Activated naive CD8-positive, alpha-beta T cell (primary cell): ENCODE data around the gene ADAMTS3.
"Not testable (repeated sequence)": the region's sequence is repeated elsewhere in the genome, so short reads cannot be mapped to it uniquely, and the experiment has no call there.

Experiments
- H3K27ac Mint-ChIP-seq: one replicate; pipeline ENCODE4 v1.8.0; 2021; ENCODE audit warnings: mixed read lengths
- H3K27me3 Mint-ChIP-seq: one replicate; pipeline ENCODE4 v1.8.0; 2021; ENCODE audit warnings: mixed read lengths
- H3K36me3 Mint-ChIP-seq: one replicate; pipeline ENCODE4 v1.8.0; 2021; ENCODE audit warnings: mixed read lengths
- H3K4me1 Mint-ChIP-seq: one replicate; pipeline ENCODE4 v1.8.0; 2021; ENCODE audit warnings: low read depth, mixed read lengths
- H3K4me3 Mint-ChIP-seq: one replicate; pipeline ENCODE4 v1.8.0; 2021; ENCODE audit warnings: mild to moderate bottlenecking, mixed read lengths
- H3K9me3 Mint-ChIP-seq: one replicate; pipeline ENCODE4 v1.8.0; 2021; ENCODE audit warnings: low read depth, mixed read lengths

Gene ADAMTS3

GRCh38 chr4:72566464-72566972, 2.5 kb downstream of the ADAMTS3 start:
- no peak overlapping the region for H3K27ac Mint-ChIP-seq
- H3K9me3 Mint-ChIP-seq = no peaks in the 10 kb centered on the region

DNA sequence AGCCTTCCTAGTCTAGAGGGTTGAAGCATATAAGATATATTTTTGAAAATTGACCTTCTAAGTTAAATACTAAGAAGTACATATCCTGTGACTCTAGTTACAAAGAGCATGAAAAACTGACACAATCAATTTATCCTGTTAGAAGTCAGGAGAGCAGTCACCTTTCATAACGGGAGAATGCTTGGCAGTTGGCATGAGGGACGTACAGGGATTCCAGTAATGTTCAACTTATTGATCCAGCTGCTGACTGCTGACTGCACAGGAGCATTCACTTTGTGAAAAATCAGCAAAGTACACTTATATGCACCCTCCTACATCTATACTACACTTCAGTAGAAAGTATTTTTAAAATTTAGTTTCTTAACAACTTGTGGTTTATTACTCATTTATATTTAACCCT, 4.2 kb downstream of the ADAMTS3 start:
- no peaks in the 10 kb centered on the region for H3K36me3 Mint-ChIP-seq
- H3K4me1 Mint-ChIP-seq = peaks cover 18% of the 10 kb centered on the region
- H3K9me3 Mint-ChIP-seq = no peaks in the 10 kb centered on the region
- no peak overlapping the region for H3K27ac Mint-ChIP-seq
- H3K27me3 Mint-ChIP-seq = peaks cover 28% of the 10 kb centered on the region
- H3K4me3 Mint-ChIP-seq = no peak overlapping the region

More at GRCh38 chr4:72566464-72566972, 2.5 kb downstream of the ADAMTS3 start:
- Mint-ChIP-seq H3K4me1 (peaks cover 21% of the 10 kb centered on the region), H3K36me3 (no peaks in the 10 kb centered on the region), H3K27me3 (peaks cover 39% of the 10 kb centered on the region), H3K4me3 (no peak overlapping the region)

DNA sequence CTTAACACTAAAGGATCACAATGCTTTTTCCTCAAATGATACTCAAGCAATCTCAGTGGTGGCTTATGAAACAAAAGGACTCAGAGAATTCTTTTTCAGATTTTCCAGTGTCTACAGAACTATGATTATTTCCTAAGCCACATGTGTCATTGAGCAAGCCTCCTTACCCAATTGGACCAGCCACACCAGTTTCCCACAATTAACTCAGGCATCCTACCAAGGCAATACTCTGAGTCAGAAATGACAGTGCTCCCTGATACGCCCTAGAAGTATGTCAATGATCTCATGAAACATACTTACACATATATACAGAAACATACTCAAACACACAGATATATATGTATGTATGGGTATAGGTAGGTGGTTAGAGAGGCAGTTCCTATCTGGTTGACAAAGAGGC, 4.8 kb downstream of the ADAMTS3 start:
- H3K4me3 Mint-ChIP-seq = no peak overlapping the region
- no peak overlapping the region for H3K27ac Mint-ChIP-seq
- no peaks in the 10 kb centered on the region for H3K9me3 Mint-ChIP-seq
- H3K4me1 Mint-ChIP-seq = peaks cover 16% of the 10 kb centered on the region
- H3K36me3 Mint-ChIP-seq = no peaks in the 10 kb centered on the region
- peaks cover 25% of the 10 kb centered on the region for H3K27me3 Mint-ChIP-seq

GRCh38 chr4:72558655-72559054, 10.4 kb downstream of the ADAMTS3 start:
- H3K4me3 Mint-ChIP-seq = no peak overlapping the region
- peaks cover 13% of the 10 kb centered on the region for H3K27me3 Mint-ChIP-seq
- no peaks in the 10 kb centered on the region for H3K36me3 Mint-ChIP-seq
- no peak overlapping the region for H3K27ac Mint-ChIP-seq
- no peaks in the 10 kb centered on the region for H3K9me3 Mint-ChIP-seq
- no peaks in the 10 kb centered on the region for H3K4me1 Mint-ChIP-seq

GRCh38 chr4:72557021-72557420, 12.0 kb downstream of the ADAMTS3 start:
- H3K27me3 Mint-ChIP-seq = peaks cover 11% of the 10 kb centered on the region
- H3K27ac Mint-ChIP-seq = no peak overlapping the region

DNA sequence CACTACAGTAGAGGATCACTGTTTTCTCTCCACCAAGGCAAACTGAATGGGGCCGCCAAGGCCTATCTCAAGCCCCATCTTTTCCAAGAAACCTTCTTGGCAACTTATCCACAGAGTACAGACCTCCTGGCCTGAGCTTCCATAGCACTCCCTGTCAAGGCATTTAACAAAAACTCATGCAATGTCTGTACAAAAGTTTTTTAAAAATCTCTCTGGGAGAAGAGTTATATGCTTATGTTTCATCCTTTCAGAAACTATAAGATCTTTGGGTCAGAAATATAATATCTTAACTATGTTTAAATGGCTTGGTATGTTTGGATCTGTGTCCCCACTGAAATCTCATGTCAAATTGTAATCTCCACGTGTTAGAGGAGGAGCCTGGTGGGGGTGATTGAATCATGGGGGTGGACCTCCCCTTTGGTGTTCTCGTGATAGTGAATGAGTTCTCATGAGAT, 13.6 kb downstream of the ADAMTS3 start:
- no peaks in the 10 kb centered on the region for H3K9me3 Mint-ChIP-seq
- no peaks in the 10 kb centered on the region for H3K4me1 Mint-ChIP-seq
- H3K4me3 Mint-ChIP-seq = no peak overlapping the region
- no peak overlapping the region for H3K27ac Mint-ChIP-seq
- H3K36me3 Mint-ChIP-seq = no peaks in the 10 kb centered on the region
- H3K27me3 Mint-ChIP-seq = peaks cover 11% of the 10 kb centered on the region

More at GRCh38 chr4:72557021-72557420, 12.0 kb downstream of the ADAMTS3 start:
- Mint-ChIP-seq H3K36me3 (no peaks in the 10 kb centered on the region), H3K9me3 (no peaks in the 10 kb centered on the region), H3K4me3 (no peak overlapping the region), H3K4me1 (no peaks in the 10 kb centered on the region)

DNA sequence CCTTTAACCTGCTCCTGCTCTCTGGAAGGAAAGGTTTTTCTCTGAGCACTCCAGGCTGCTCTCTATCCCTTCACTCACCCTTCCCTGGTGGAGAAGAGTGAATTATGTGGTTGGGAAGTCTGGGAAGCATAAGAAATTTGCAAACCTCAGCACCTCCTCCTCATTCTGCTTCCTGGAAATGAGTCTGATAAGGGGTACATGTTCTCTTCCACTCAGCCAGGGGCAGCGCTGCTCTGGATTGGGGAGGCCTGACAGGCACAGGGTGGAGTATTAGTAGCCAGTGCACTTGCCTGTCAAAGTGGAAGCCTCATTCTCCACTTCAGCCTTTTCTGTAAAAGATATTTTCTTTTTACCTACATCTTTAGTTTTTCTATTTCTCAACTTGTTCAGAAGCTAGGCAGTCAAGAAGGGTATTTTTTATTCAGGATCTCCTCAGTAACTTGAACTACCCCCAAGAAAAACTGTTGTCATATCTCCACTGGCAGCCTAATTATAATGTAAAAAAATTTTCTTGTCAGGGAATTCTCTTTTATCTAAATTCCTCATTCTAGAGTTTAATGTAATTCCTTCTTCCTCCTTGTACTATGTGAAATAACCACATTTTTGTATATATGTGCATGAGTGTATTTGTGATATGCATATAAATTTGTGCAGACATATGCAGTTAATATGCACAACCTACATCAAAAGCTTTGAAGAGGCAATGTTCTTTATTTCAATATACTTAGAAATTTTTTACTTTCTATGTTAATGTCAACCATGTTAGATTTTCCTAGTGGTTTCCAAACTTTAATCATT, 15.3 kb downstream of the ADAMTS3 start:
- Mint-ChIP-seq H3K4me3 (no peak overlapping the region), H3K27ac (no peak overlapping the region), H3K9me3 (no peaks in the 10 kb centered on the region), H3K36me3 (no peaks in the 10 kb centered on the region), H3K27me3 (peaks cover 10% of the 10 kb centered on the region), H3K4me1 (no peaks in the 10 kb centered on the region)

- H3K27ac Mint-ChIP-seq = no peak overlapping the region
These were observed 16.6 kb downstream of the ADAMTS3 start for GRCh38 chr4:72552447-72552846.

GRCh38 chr4:72546456-72546855, 22.6 kb downstream of the ADAMTS3 start:
- no peak overlapping the region for H3K4me3 Mint-ChIP-seq
- no peaks in the 10 kb centered on the region for H3K4me1 Mint-ChIP-seq
- no peaks in the 10 kb centered on the region for H3K36me3 Mint-ChIP-seq
- H3K9me3 Mint-ChIP-seq = no peaks in the 10 kb centered on the region
- H3K27me3 Mint-ChIP-seq = peaks cover 3% of the 10 kb centered on the region
- H3K27ac Mint-ChIP-seq = no peak overlapping the region

More at GRCh38 chr4:72552447-72552846, 16.6 kb downstream of the ADAMTS3 start:
- Mint-ChIP-seq H3K27me3 (peaks cover 7% of the 10 kb centered on the region), H3K4me3 (no peak overlapping the region), H3K36me3 (no peaks in the 10 kb centered on the region), H3K4me1 (no peaks in the 10 kb centered on the region), H3K9me3 (no peaks in the 10 kb centered on the region)

GRCh38 chr4:72540694-72541093, 28.3 kb downstream of the ADAMTS3 start:
- not testable (repeated sequence) for H3K27me3 Mint-ChIP-seq, H3K27ac Mint-ChIP-seq, H3K36me3 Mint-ChIP-seq, H3K4me1 Mint-ChIP-seq, H3K4me3 Mint-ChIP-seq
- H3K9me3 Mint-ChIP-seq = peaks cover 20% of the 10 kb centered on the region

DNA sequence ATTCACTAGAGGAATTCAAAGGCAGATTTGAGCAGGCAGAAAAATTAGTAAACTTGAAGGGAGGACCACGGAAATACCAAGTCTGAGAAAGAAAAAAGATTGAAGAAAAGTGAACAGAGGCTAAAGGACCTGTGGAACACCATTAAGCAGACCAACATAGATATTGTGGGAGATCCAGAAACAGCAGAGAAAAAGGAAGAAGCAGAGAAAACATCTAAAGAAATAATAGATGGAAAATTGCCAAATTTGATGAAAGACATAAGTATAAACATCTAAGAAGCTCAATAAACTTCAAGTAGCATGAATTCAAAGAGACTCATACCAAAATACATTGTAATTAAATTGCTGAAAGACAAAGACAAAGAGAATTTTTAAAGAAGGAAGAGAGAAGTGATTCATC, 31.0 kb downstream of the ADAMTS3 start:
- Mint-ChIP-seq H3K9me3 (peaks cover 20% of the 10 kb centered on the region), H3K36me3 (no peaks in the 10 kb centered on the region), H3K4me3 (no peak overlapping the region), H3K27ac (no peak overlapping the region), H3K4me1 (no peaks in the 10 kb centered on the region), H3K27me3 (no peaks in the 10 kb centered on the region)

- Mint-ChIP-seq H3K27me3 (no peaks in the 10 kb centered on the region), H3K36me3 (no peaks in the 10 kb centered on the region), H3K9me3 (peaks cover 20% of the 10 kb centered on the region), H3K4me1 (no peaks in the 10 kb centered on the region), H3K4me3 (no peak overlapping the region), H3K27ac (no peak overlapping the region)
These were observed 32.6 kb downstream of the ADAMTS3 start for GRCh38 chr4:72536443-72536842.

DNA sequence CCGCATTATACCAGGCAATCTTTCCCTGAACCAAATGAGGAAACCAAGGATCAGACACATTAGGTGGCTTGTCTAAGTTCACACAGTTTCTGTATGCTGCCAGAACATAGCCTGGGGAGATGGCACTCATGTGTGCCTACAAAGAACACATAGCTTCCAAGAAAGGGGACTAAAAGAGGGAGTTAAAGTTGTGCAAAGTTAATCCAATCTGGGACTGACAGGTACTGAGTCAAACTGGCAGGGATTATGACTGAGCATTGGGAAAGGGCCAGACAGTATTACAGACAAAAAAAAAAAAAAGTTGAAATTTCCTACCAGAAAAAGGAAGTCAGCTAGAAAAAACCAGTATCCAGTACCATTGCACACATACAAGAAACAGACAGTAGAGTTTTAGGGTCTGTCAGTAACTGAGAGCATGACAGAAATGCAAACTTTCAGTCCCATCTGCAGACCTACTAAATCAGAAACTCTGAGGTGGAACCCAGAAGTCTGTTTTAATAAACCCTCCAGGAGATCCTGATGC, 37.2 kb downstream of the ADAMTS3 start:
- no peak overlapping the region for H3K27ac Mint-ChIP-seq

GRCh38 chr4:72531322-72531721, 37.7 kb downstream of the ADAMTS3 start:
- Mint-ChIP-seq H3K27ac (no peak overlapping the region), H3K4me3 (no peak overlapping the region), H3K27me3 (no peaks in the 10 kb centered on the region), H3K4me1 (no peaks in the 10 kb centered on the region), H3K36me3 (no peaks in the 10 kb centered on the region), H3K9me3 (no peaks in the 10 kb centered on the region)

More for the DNA sequence above, 37.2 kb downstream of the ADAMTS3 start:
- Mint-ChIP-seq H3K4me1 (no peaks in the 10 kb centered on the region), H3K27me3 (no peaks in the 10 kb centered on the region), H3K4me3 (no peak overlapping the region), H3K36me3 (no peaks in the 10 kb centered on the region), H3K9me3 (no peaks in the 10 kb centered on the region)

GRCh38 chr4:72529148-72529822, 39.7 kb downstream of the ADAMTS3 start:
- Mint-ChIP-seq H3K9me3 (no peaks in the 10 kb centered on the region), H3K36me3 (no peaks in the 10 kb centered on the region), H3K4me1 (no peaks in the 10 kb centered on the region), H3K4me3 (no peak overlapping the region), H3K27me3 (no peaks in the 10 kb centered on the region), H3K27ac (no peak overlapping the region)
